Measurements from ENCODE around the gene SNIP1.
"Not testable (repeated sequence)": the region's sequence is repeated elsewhere in the genome, so short reads cannot be mapped to it uniquely, and the experiment has no call there.

- TF ChIP-seq CTCF, EP300, POLR2A, POLR2AphosphoS5 (IDR thresholded peaks at IDR 0.05): not testable (repeated sequence)
Measured at GRCh38 chr1:37532418-37533156, 21.5 kb downstream of the SNIP1 start.
